ENCODE results near the gene CHST10. TPM values are rescaled to one million over a fixed set of nuclear protein-coding genes. Genes with fewer than 3 reads are reported as not detected.
A peak's percentile ranks its signal among the peaks of the same experiment; 100 is the strongest.

CHST10 gene
- total RNA-seq, 4 donors from 2014 or later = 10.8 to 17.0 (median 13.5) TPM

GRCh38 chr2:100425107-100425506 is 7.6 kb upstream of the CHST10 start:
- Histone ChIP-seq H3K27ac (replicated peaks in 1 of 4) (peak overlapping the region; percentile 60 to 69 (median 64)), H3K27me3 (no peaks in the 10 kb centered on the region), H3K36me3 (no peaks in the 10 kb centered on the region), H3K9me3 (no peaks in the 10 kb centered on the region), H3K4me3 (no peak overlapping the region), H3K4me1 (peaks cover 0 to 17% (median 16%) of the 10 kb centered on the region in 4 donors)
- intact Hi-C loops (cut with DNase I) = loop anchor here (5.0 kb wide), 1 partner anchor 177 kb away; no protein-coding TSS in a partner anchor
- DNase-seq (ENCODE audit: extremely low spot score) = peak; percentile 66
- no peak for TF ChIP-seq POLR2A (IDR thresholded peaks at IDR 0.05; ENCODE audit: low read depth)
- no peak for TF ChIP-seq POLR2AphosphoS5 (IDR thresholded peaks at IDR 0.05)
- TF ChIP-seq, protein P1, sequence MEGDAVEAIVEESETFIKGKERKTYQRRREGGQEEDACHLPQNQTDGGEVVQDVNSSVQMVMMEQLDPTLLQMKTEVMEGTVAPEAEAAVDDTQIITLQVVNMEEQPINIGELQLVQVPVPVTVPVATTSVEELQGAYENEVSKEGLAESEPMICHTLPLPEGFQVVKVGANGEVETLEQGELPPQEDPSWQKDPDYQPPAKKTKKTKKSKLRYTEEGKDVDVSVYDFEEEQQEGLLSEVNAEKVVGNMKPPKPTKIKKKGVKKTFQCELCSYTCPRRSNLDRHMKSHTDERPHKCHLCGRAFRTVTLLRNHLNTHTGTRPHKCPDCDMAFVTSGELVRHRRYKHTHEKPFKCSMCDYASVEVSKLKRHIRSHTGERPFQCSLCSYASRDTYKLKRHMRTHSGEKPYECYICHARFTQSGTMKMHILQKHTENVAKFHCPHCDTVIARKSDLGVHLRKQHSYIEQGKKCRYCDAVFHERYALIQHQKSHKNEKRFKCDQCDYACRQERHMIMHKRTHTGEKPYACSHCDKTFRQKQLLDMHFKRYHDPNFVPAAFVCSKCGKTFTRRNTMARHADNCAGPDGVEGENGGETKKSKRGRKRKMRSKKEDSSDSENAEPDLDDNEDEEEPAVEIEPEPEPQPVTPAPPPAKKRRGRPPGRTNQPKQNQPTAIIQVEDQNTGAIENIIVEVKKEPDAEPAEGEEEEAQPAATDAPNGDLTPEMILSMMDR (IDR thresholded peaks at IDR 0.05) = no peak
- no peak for TF ChIP-seq EP300 (IDR thresholded peaks at IDR 0.05)
- WGBS = 57% methylated on average over 4 of the region's 4 CpGs

- Histone ChIP-seq H3K4me1 (peaks cover 0 to 17% (median 16%) of the 10 kb centered on the region in 4 donors), H3K4me3 (no peak overlapping the region), H3K9me3 (no peaks in the 10 kb centered on the region), H3K27me3 (no peaks in the 10 kb centered on the region), H3K27ac (replicated peaks in 1 of 4) (peak overlapping the region; percentile 55 to 63 (median 58)), H3K36me3 (no peaks in the 10 kb centered on the region)
- intact Hi-C loops (cut with DNase I) = loop anchor here (5.0 kb wide), 1 partner anchor 138 kb away; the partner anchor contains the start of gene PDCL3
- peak; percentile 55 for DNase-seq (ENCODE audit: extremely low spot score)
- TF ChIP-seq POLR2AphosphoS5 (IDR thresholded peaks at IDR 0.05) = no peak
- TF ChIP-seq POLR2A (IDR thresholded peaks at IDR 0.05; ENCODE audit: low read depth) = no peak
- TF ChIP-seq, protein P1 (IDR thresholded peaks at IDR 0.05) = no peak
- no peak for TF ChIP-seq EP300 (IDR thresholded peaks at IDR 0.05)
- WGBS = 85% methylated on average over 4 of the region's 4 CpGs
These were observed 6.9 kb upstream of the CHST10 start for GRCh38 chr2:100424277-100424875.

- Histone ChIP-seq H3K4me1 (peaks cover 0 to 17% (median 16%) of the 10 kb centered on the region in 4 donors), H3K9me3 (no peaks in the 10 kb centered on the region), H3K27ac (replicated peaks in 1 of 4) (no peak overlapping the region), H3K27me3 (no peaks in the 10 kb centered on the region), H3K4me3 (no peak overlapping the region), H3K36me3 (no peaks in the 10 kb centered on the region)
- peak; percentile 50 for DNase-seq (ENCODE audit: extremely low spot score)
- WGBS = 92% methylated on average over 1 of the region's 1 CpG
- intact Hi-C loops (cut with DNase I) = loop anchor here (5.0 kb wide), 1 partner anchor 139 kb away; the partner anchor contains the start of gene PDCL3
- no peak for TF ChIP-seq POLR2AphosphoS5 (IDR thresholded peaks at IDR 0.05)
- TF ChIP-seq EP300 (IDR thresholded peaks at IDR 0.05) = no peak
- TF ChIP-seq POLR2A (IDR thresholded peaks at IDR 0.05; ENCODE audit: low read depth) = no peak
- TF ChIP-seq, protein P1 (IDR thresholded peaks at IDR 0.05) = no peak
These were observed 6.2 kb upstream of the CHST10 start for GRCh38 chr2:100423631-100424030.

- peak; percentile 66 for DNase-seq (ENCODE audit: extremely low spot score)
- peaks cover 0 to 21% (median 18%) of the 10 kb centered on the region in 4 donors for H3K4me1 ChIP-seq
- H3K27ac ChIP-seq (replicated peaks in 1 of 4) = no peak overlapping the region
- WGBS = 87% methylated on average over 4 of the region's 4 CpGs
- no peaks in the 10 kb centered on the region for H3K27me3 ChIP-seq
- TF ChIP-seq, protein P1 (IDR thresholded peaks at IDR 0.05) = peak; percentile 35 to 61 (median 46)
- no peak for TF ChIP-seq EP300 (IDR thresholded peaks at IDR 0.05)
- TF ChIP-seq POLR2A (IDR thresholded peaks at IDR 0.05; ENCODE audit: low read depth) = no peak
- no peak for TF ChIP-seq POLR2AphosphoS5 (IDR thresholded peaks at IDR 0.05)
- intact Hi-C loops (cut with DNase I) = loop anchor here (5.0 kb wide), 1 partner anchor 140 kb away; the partner anchor contains the start of gene PDCL3
- no peaks in the 10 kb centered on the region for H3K36me3 ChIP-seq
- H3K9me3 ChIP-seq = no peaks in the 10 kb centered on the region
- H3K4me3 ChIP-seq = no peak overlapping the region
These were observed 5.0 kb upstream of the CHST10 start for GRCh38 chr2:100422320-100423055.

Data from esophagus muscularis mucosa (tissue), 4 donors.